ENCODE measurements around the gene SLC6A14.

Gene SLC6A14

DNA sequence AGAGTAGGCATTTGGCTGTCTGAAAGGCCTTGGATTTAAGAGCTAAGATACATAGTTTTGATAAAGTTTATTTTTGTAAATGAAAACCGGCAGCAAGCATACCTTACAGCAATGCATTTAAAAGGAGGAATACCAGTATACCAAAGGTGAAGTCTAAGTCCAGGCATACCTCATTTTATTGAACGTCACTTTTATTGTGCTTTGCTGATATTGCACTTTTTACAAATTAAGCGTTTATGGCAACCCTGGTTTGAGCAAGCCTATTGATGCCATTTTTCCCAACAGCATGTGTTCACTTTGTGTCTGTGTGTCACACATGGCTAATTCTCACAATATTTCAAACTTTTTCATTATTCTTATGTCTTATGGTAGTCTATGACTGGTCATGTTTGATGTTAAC, 8.4 kb upstream of the SLC6A14 start:
- H3K4me3 ChIP-seq (ENCODE audit: insufficient read length, low read depth), result no peak overlapping the region
- no peaks in the 10 kb centered on the region for H3K9me3 ChIP-seq (ENCODE audit: insufficient read depth, low read length)
- DNase-seq (ENCODE audit: low read depth, low spot score), result no peak
- no peaks in the 10 kb centered on the region for H3K4me1 ChIP-seq (ENCODE audit: insufficient read depth, insufficient read length)
- H3K27me3 ChIP-seq (ENCODE audit: insufficient read depth, insufficient read length), result no peaks in the 10 kb centered on the region
- H3K36me3 ChIP-seq (ENCODE audit: insufficient read depth, insufficient read length, low read length), result no peaks in the 10 kb centered on the region
- no peak overlapping the region for H3K9ac ChIP-seq (ENCODE audit: insufficient read length, low read depth)
- no peak for TF ChIP-seq SUZ12 (IDR thresholded peaks at IDR 0.05; ENCODE audit: extremely low read depth, insufficient read depth, insufficient read length)
- TF ChIP-seq ZNF274 (IDR thresholded peaks at IDR 0.05; ENCODE audit: low read depth, low read length), result no peak
- TF ChIP-seq YY1 (IDR thresholded peaks at IDR 0.05; ENCODE audit: insufficient read depth, insufficient read length), result no peak

DNA sequence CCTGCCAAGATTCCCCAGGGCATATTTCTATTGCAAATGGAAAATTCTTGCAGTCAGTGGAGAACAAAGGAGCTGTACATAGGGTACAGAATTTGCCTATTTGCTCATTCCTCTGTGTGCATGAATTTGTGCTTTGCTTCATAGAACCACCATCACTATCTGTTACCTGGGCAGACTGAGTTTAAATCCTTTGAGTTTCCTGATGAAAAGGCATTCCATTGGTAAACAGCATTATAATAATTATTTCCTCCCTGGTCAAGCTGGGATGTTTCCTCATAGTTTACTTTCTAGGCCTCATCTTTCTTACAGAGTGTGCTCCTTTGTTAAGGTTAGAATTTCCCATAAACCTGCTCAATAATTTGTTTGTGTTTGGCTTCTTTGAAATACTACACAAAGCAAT, 809 bp upstream of the SLC6A14 start:
- Histone ChIP-seq H3K36me3 (ENCODE audit: insufficient read depth, insufficient read length, low read length) (no peaks in the 10 kb centered on the region), H3K4me1 (ENCODE audit: insufficient read depth, insufficient read length) (no peaks in the 10 kb centered on the region), H3K4me3 (ENCODE audit: insufficient read length, low read depth) (no peak overlapping the region), H3K9ac (ENCODE audit: insufficient read length, low read depth) (no peak overlapping the region), H3K27me3 (ENCODE audit: insufficient read depth, insufficient read length) (no peaks in the 10 kb centered on the region), H3K9me3 (ENCODE audit: insufficient read depth, low read length) (no peaks in the 10 kb centered on the region)
- no peak for DNase-seq (ENCODE audit: low read depth, low spot score)
- TF ChIP-seq YY1 (IDR thresholded peaks at IDR 0.05; ENCODE audit: insufficient read depth, insufficient read length) (no peak), SUZ12 (IDR thresholded peaks at IDR 0.05; ENCODE audit: extremely low read depth, insufficient read depth, insufficient read length) (no peak), ZNF274 (IDR thresholded peaks at IDR 0.05; ENCODE audit: low read depth, low read length) (no peak)

DNA sequence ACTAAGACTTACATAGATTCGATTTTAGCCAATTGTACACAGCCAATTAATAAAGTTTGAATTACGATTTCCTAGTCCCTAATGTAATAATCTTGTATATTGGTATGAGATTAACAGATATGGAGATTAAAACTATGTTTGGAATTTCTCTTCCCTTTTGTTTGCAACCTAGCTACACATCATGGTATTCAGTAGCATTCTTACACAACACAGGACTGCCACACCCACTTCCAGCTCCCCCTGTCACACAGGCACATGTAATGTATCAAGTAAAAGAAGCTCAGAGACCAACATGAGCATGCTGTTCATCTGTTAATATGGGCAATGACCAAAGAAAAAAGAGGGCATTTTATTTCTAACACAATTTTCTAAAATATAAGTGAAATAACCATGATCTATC, 12.8 kb downstream of the SLC6A14 start:
- H3K36me3 ChIP-seq (ENCODE audit: insufficient read depth, insufficient read length, low read length), result no peaks in the 10 kb centered on the region
- TF ChIP-seq ZNF274 (IDR thresholded peaks at IDR 0.05; ENCODE audit: low read depth, low read length) (no peak), YY1 (IDR thresholded peaks at IDR 0.05; ENCODE audit: insufficient read depth, insufficient read length) (no peak), SUZ12 (IDR thresholded peaks at IDR 0.05; ENCODE audit: extremely low read depth, insufficient read depth, insufficient read length) (no peak)
- H3K9me3 ChIP-seq (ENCODE audit: insufficient read depth, low read length), result no peaks in the 10 kb centered on the region
- no peak overlapping the region for H3K9ac ChIP-seq (ENCODE audit: insufficient read length, low read depth)
- no peaks in the 10 kb centered on the region for H3K4me1 ChIP-seq (ENCODE audit: insufficient read depth, insufficient read length)
- no peak for DNase-seq (ENCODE audit: low read depth, low spot score)
- H3K4me3 ChIP-seq (ENCODE audit: insufficient read length, low read depth), result no peak overlapping the region
- no peaks in the 10 kb centered on the region for H3K27me3 ChIP-seq (ENCODE audit: insufficient read depth, insufficient read length)

DNA sequence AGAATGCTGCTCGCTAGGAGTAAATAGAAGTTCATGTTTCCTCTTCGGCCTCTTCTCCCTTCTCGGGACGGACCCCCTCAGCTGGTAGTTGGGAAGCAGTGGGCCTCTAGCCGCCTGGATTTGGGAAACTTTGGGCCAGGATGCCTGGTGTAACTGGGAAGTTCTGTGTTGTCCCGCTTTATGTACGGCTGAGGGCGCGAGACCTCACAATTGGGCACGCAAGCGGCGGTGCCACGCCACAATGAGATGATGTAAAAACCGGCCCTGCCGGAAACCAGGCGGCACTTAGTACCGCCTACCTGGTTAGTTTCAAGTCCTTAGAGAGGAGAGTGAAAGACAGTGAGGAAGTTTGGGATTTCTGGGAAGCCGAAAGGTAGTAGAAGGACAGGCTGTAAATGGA, 26.4 kb downstream of the SLC6A14 start, which contains the start of gene CT83:
Gene CT83, minus strand, starts transcription at position 155 of the 400 bp plus-strand sequence. Its CDS starts 120 bp downstream, at position 35.
- TF ChIP-seq YY1 (IDR thresholded peaks at IDR 0.05; ENCODE audit: insufficient read depth, insufficient read length), result no peak
- no peak for TF ChIP-seq ZNF274 (IDR thresholded peaks at IDR 0.05; ENCODE audit: low read depth, low read length)
- no peak for TF ChIP-seq SUZ12 (IDR thresholded peaks at IDR 0.05; ENCODE audit: extremely low read depth, insufficient read depth, insufficient read length)
- no peak within 1 kb of the TSS for H3K9ac ChIP-seq (ENCODE audit: insufficient read length, low read depth)
- H3K27me3 ChIP-seq (ENCODE audit: insufficient read depth, insufficient read length), result no peaks in the 10 kb centered on the region
- no peak within 1 kb of the TSS for H3K4me3 ChIP-seq (ENCODE audit: insufficient read length, low read depth)
- no peaks in the 10 kb centered on the region for H3K9me3 ChIP-seq (ENCODE audit: insufficient read depth, low read length)
- no peaks in the 10 kb centered on the region for H3K36me3 ChIP-seq (ENCODE audit: insufficient read depth, insufficient read length, low read length)
- H3K4me1 ChIP-seq (ENCODE audit: insufficient read depth, insufficient read length), result no peaks in the 10 kb centered on the region
- no peak for DNase-seq (ENCODE audit: low read depth, low spot score)

DNA sequence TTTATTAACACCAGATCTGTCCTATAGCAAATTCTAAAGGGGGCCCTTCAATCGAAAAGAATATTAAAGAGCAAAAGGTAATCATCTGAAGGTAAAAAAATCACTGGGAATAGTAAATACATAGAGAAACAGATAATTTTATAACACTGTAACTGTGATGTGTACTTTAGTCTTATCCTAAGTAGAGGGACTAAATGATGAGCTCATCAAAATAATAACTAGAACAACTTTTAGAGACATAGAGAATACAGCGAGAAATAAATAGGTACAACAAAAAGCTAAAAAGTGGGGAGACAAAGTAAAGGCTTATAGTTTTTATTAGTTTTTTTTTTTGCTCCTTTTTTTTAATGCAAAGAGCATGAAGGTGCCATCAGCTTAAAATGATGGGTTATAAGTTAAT, 43.7 kb downstream of the SLC6A14 start:
- no peaks in the 10 kb centered on the region for H3K4me1 ChIP-seq (ENCODE audit: insufficient read depth, insufficient read length)
- H3K9ac ChIP-seq (ENCODE audit: insufficient read length, low read depth), result no peak overlapping the region
- H3K4me3 ChIP-seq (ENCODE audit: insufficient read length, low read depth), result no peak overlapping the region
- no peaks in the 10 kb centered on the region for H3K27me3 ChIP-seq (ENCODE audit: insufficient read depth, insufficient read length)
- no peak for DNase-seq (ENCODE audit: low read depth, low spot score)
- no peak for TF ChIP-seq YY1 (IDR thresholded peaks at IDR 0.05; ENCODE audit: insufficient read depth, insufficient read length)
- no peaks in the 10 kb centered on the region for H3K36me3 ChIP-seq (ENCODE audit: insufficient read depth, insufficient read length, low read length)
- H3K9me3 ChIP-seq (ENCODE audit: insufficient read depth, low read length), result no peaks in the 10 kb centered on the region

DNA sequence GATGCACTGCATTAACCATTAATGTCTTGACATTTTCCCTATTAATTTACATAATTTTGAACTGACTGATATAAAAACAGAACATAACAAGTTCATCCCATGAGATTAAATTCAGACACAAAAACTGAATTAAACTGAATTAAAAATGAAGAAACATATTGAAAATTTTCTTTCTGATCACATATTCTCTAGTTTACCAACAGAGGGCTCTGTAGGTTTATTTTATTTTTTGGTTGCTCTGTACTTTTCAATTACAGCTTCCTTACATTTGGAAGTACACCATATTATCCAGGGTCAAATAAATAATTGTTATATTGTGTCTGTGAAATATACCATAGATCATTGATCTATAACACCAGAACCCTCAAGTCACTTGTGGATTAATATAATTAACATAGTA, 53.7 kb downstream of the SLC6A14 start:
- Histone ChIP-seq H3K4me1 (ENCODE audit: insufficient read depth, insufficient read length) (no peaks in the 10 kb centered on the region), H3K9ac (ENCODE audit: insufficient read length, low read depth) (no peak overlapping the region), H3K36me3 (ENCODE audit: insufficient read depth, insufficient read length, low read length) (no peaks in the 10 kb centered on the region), H3K9me3 (ENCODE audit: insufficient read depth, low read length) (no peaks in the 10 kb centered on the region), H3K27me3 (ENCODE audit: insufficient read depth, insufficient read length) (no peaks in the 10 kb centered on the region), H3K4me3 (ENCODE audit: insufficient read length, low read depth) (no peak overlapping the region)
- DNase-seq (ENCODE audit: low read depth, low spot score), result no peak
- TF ChIP-seq YY1 (IDR thresholded peaks at IDR 0.05; ENCODE audit: insufficient read depth, insufficient read length) (no peak), SUZ12 (IDR thresholded peaks at IDR 0.05; ENCODE audit: extremely low read depth, insufficient read depth, insufficient read length) (no peak), ZNF274 (IDR thresholded peaks at IDR 0.05; ENCODE audit: low read depth, low read length) (no peak)

DNA sequence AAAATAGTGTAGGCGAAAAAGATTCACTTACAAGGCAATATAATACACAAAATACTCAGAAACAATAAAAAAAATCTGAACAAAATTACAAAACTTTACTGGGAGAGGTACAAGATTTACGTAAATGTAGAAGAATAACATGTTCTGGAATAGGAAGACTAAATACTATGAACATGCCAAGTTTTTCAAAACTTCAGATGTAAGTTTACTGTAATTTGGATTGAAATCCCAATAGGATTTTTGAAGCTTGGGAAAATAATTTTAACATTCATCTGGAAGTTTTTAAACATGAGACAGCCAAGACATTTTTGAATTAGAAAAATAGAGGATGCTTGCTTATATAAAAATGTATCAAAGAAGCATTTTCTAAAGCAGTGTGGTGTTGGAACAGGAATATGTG, 56.9 kb downstream of the SLC6A14 start:
- TF ChIP-seq ZNF274 (IDR thresholded peaks at IDR 0.05; ENCODE audit: low read depth, low read length), result no peak
- no peak for TF ChIP-seq YY1 (IDR thresholded peaks at IDR 0.05; ENCODE audit: insufficient read depth, insufficient read length)
- no peak for TF ChIP-seq SUZ12 (IDR thresholded peaks at IDR 0.05; ENCODE audit: extremely low read depth, insufficient read depth, insufficient read length)
- no peaks in the 10 kb centered on the region for H3K4me1 ChIP-seq (ENCODE audit: insufficient read depth, insufficient read length)
- H3K4me3 ChIP-seq (ENCODE audit: insufficient read length, low read depth), result no peak overlapping the region
- H3K36me3 ChIP-seq (ENCODE audit: insufficient read depth, insufficient read length, low read length), result no peaks in the 10 kb centered on the region
- no peaks in the 10 kb centered on the region for H3K27me3 ChIP-seq (ENCODE audit: insufficient read depth, insufficient read length)
- H3K9ac ChIP-seq (ENCODE audit: insufficient read length, low read depth), result no peak overlapping the region
- no peak for DNase-seq (ENCODE audit: low read depth, low spot score)
- no peaks in the 10 kb centered on the region for H3K9me3 ChIP-seq (ENCODE audit: insufficient read depth, low read length)

DNA sequence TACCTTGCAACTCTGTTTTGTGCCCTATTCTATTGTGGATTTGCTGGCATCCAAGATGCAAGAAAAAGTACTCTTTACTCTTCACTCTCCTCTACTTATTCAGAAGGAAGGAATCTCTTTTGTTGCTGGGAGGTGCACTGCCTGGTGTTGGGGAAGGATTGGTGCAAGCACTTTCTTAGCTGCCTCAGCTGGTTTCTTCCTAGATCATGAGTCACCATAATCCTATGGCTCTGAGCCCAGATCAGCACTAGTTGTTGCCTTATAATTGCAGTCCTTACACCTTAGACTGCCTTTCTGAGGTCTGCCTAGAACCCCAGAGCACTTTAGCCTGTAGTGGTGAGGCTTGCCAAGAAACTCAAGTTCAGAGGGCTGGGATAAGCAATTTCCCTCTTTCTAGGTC, 63.4 kb downstream of the SLC6A14 start:
- DNase-seq (ENCODE audit: low read depth, low spot score), result no peak
- Histone ChIP-seq H3K36me3 (ENCODE audit: insufficient read depth, insufficient read length, low read length) (no peaks in the 10 kb centered on the region), H3K9ac (ENCODE audit: insufficient read length, low read depth) (no peak overlapping the region), H3K9me3 (ENCODE audit: insufficient read depth, low read length) (no peaks in the 10 kb centered on the region), H3K4me1 (ENCODE audit: insufficient read depth, insufficient read length) (no peaks in the 10 kb centered on the region), H3K27me3 (ENCODE audit: insufficient read depth, insufficient read length) (no peaks in the 10 kb centered on the region), H3K4me3 (ENCODE audit: insufficient read length, low read depth) (no peak overlapping the region)
- TF ChIP-seq SUZ12 (IDR thresholded peaks at IDR 0.05; ENCODE audit: extremely low read depth, insufficient read depth, insufficient read length), result no peak
- no peak for TF ChIP-seq ZNF274 (IDR thresholded peaks at IDR 0.05; ENCODE audit: low read depth, low read length)
- TF ChIP-seq YY1 (IDR thresholded peaks at IDR 0.05; ENCODE audit: insufficient read depth, insufficient read length), result no peak

Measured in NT2/D1 (cell line).